WTC11 (cell line): ENCODE data around the gene RPL36. TPM values are rescaled to one million over a fixed set of nuclear protein-coding genes. Genes with fewer than 3 reads are reported as not detected.

Experiments
- ATAC-seq: fragments of 200-7000 bp; cut with Tn5 transposase; 2 replicates; pipeline ENCODE4 v1.10.0; 2021; ENCODE audit warnings: mild to moderate bottlenecking, moderate library complexity
- CTCF ChIA-PET: fragments of 300-600 bp; sonication (Branson Sonifier 250); formaldehyde crosslinking; loops from one replicate; lab custom pipeline; 2021; ENCODE audit warnings: antibody characterized with exemption; lab: Charles Lee
- POLR2A ChIA-PET: fragments of 350-600 bp; sonication (Branson Sonifier 250); formaldehyde crosslinking; loops from one replicate; lab custom pipeline; 2021; ENCODE audit warnings: antibody characterized with exemption; lab: Charles Lee
- DNase-seq: peaks from one replicate; pipeline ENCODE4 v3.0.0; 2021; ENCODE audit warnings: low spot score
- H3K27ac Mint-ChIP-seq: 2 replicates; pipeline ENCODE4 v1.8.0; 2021; ENCODE audit warnings: mixed read lengths
- H3K27me3 Mint-ChIP-seq: 2 replicates; pipeline ENCODE4 v1.8.0; 2021; ENCODE audit warnings: low read depth, mild to moderate bottlenecking, moderate library complexity, mixed read lengths
- H3K36me3 Mint-ChIP-seq: 2 replicates; pipeline ENCODE4 v1.8.0; 2021; ENCODE audit warnings: mixed read lengths
- H3K4me1 Mint-ChIP-seq: 2 replicates; pipeline ENCODE4 v1.8.0; 2022; ENCODE audit warnings: mixed read lengths
- H3K4me3 Mint-ChIP-seq: 2 replicates; pipeline ENCODE4 v1.8.0; 2021; ENCODE audit warnings: mild to moderate bottlenecking, moderate library complexity, mixed read lengths
- H3K9me3 Mint-ChIP-seq: 2 replicates; pipeline ENCODE4 v1.8.0; 2021; ENCODE audit warnings: mixed read lengths
- ARID4B ChIP-seq: sonication (generic); formaldehyde crosslinking; IDR thresholded peaks from 2 replicates; pipeline ENCODE4 v1.8.0; 2023; ENCODE audit warnings: missing genetic modification reagents, mild to moderate bottlenecking, borderline replicate concordance
- ATF6 ChIP-seq: sonication (generic); formaldehyde crosslinking; IDR thresholded peaks from 2 replicates; pipeline ENCODE4 v1.8.1; 2023; ENCODE audit warnings: mild to moderate bottlenecking, missing genetic modification reagents
- CDX4 ChIP-seq: fragments of 250-450 bp; sonication (Bioruptor Pico); IDR thresholded peaks from 2 replicates; pipeline ENCODE4 v1.9.0; 2021; ENCODE audit warnings: moderate library complexity, mild to moderate bottlenecking, inconsistent platforms, borderline replicate concordance
- ERG ChIP-seq: fragments of 250-450 bp; sonication (Bioruptor Pico); IDR thresholded peaks from 2 replicates; pipeline ENCODE4 v1.8.0; 2021; ENCODE audit warnings: mild to moderate bottlenecking
- ETV6 ChIP-seq: sonication (generic); formaldehyde crosslinking; IDR thresholded peaks from 2 replicates; pipeline ENCODE4 v1.8.1; 2022; ENCODE audit warnings: mild to moderate bottlenecking, missing genetic modification reagents
- GABPB1 ChIP-seq: sonication (generic); formaldehyde crosslinking; IDR thresholded peaks from 2 replicates; pipeline ENCODE4 v1.8.1; 2023; ENCODE audit warnings: mild to moderate bottlenecking, missing genetic modification reagents
- IRF2 ChIP-seq: sonication (generic); formaldehyde crosslinking; IDR thresholded peaks from 2 replicates; pipeline ENCODE4 v1.8.0; 2022; ENCODE audit warnings: low read depth, missing genetic modification reagents, borderline replicate concordance
- OVOL2 ChIP-seq: fragments of 250-450 bp; sonication (Bioruptor Pico); IDR thresholded peaks from 2 replicates; pipeline ENCODE4 v1.9.0; 2021; ENCODE audit warnings: mild to moderate bottlenecking, borderline replicate concordance
- PRDM15 ChIP-seq: sonication (generic); formaldehyde crosslinking; IDR thresholded peaks from 2 replicates; pipeline ENCODE4 v1.8.0; 2022; ENCODE audit warnings: missing genetic modification reagents
- SMAD3 ChIP-seq: sonication (generic); formaldehyde crosslinking; IDR thresholded peaks from 2 replicates; pipeline ENCODE4 v1.8.0; 2022; ENCODE audit warnings: missing genetic modification reagents, mild to moderate bottlenecking, borderline replicate concordance
- SOX15 ChIP-seq: fragments of 250-450 bp; sonication (Bioruptor Pico); IDR thresholded peaks from 2 replicates; pipeline ENCODE4 v1.9.0; 2021; ENCODE audit warnings: mild to moderate bottlenecking
- TCF7 ChIP-seq: sonication (generic); formaldehyde crosslinking; IDR thresholded peaks from 2 replicates; pipeline ENCODE4 v1.8.0; 2022; ENCODE audit warnings: mild to moderate bottlenecking, low read depth, missing genetic modification reagents, moderate library complexity
- TEAD1 ChIP-seq: sonication (generic); formaldehyde crosslinking; IDR thresholded peaks from 2 replicates; pipeline ENCODE4 v1.8.0; 2022; ENCODE audit warnings: mild to moderate bottlenecking, missing genetic modification reagents
- TP53 ChIP-seq: sonication (generic); formaldehyde crosslinking; IDR thresholded peaks from 2 replicates; pipeline ENCODE4 v1.8.1; 2023; ENCODE audit warnings: mild to moderate bottlenecking, missing genetic modification reagents
- USF2 ChIP-seq: sonication (generic); formaldehyde crosslinking; IDR thresholded peaks from 2 replicates; pipeline ENCODE4 v1.8.1; 2023; ENCODE audit warnings: mild to moderate bottlenecking, missing genetic modification reagents, moderate library complexity
- ZNF317 ChIP-seq: sonication (generic); formaldehyde crosslinking; IDR thresholded peaks from 2 replicates; pipeline ENCODE4 v1.8.1; 2023; ENCODE audit warnings: low read depth, mild to moderate bottlenecking, moderate library complexity, missing genetic modification reagents, borderline replicate concordance
- ZNF425 ChIP-seq: fragments of 250-450 bp; sonication (Bioruptor Pico); conservative IDR thresholded peaks from 2 replicates; pipeline ENCODE4 v1.9.0; 2021; ENCODE audit warnings: mild to moderate bottlenecking
- ZSCAN18 ChIP-seq: fragments of 250-450 bp; sonication (Bioruptor Pico); IDR thresholded peaks from 2 replicates; pipeline ENCODE4 v2.1.2; 2022; ENCODE audit warnings: mild to moderate bottlenecking, moderate library complexity
- total RNA-seq: library from RNA; stranded (reverse); gene quantifications from 3 replicates; pipeline ENCODE4 v1.2.3, GENCODE V29; 2021

RPL36 gene
- total RNA-seq, 1 experiment from 2014 or later, result 1,080 TPM

- TF ChIP-seq ARID4B (CRISPR knock-in tag) (no peak), ZNF425 (CRISPR knock-in tag) (no peak)
- TF ChIP-seq, all 79 proteins: peak for 0
Observed at GRCh38 chr19:5676105-5676771, 13.9 kb upstream of the RPL36 start (continued).

GRCh38 chr19:5676772-5677105, 13.4 kb upstream of the RPL36 start:
- H3K4me3 Mint-ChIP-seq, result no peak overlapping the region
- no peak overlapping the region for H3K27ac Mint-ChIP-seq
- ChIA-PET POLR2A (interaction anchor here (0.5 to 1.2 kb wide), 2 partner anchors 10 to 960 kb away, joined by 3 to 5 read pairs; no protein-coding TSS in a partner anchor), CTCF (interaction anchor here (3.0 to 3.1 kb wide), 2 partner anchors 10 to 13 kb away, joined by 13 to 22 read pairs; partner anchors contain the start of gene RPL36)
- peaks cover 9% of the 10 kb centered on the region for H3K27me3 Mint-ChIP-seq
- DNase-seq (no peak), ATAC-seq (no peak)
- no peaks in the 10 kb centered on the region for H3K9me3 Mint-ChIP-seq
- H3K36me3 Mint-ChIP-seq, result no peaks in the 10 kb centered on the region
- peaks cover 15% of the 10 kb centered on the region for H3K4me1 Mint-ChIP-seq
- TF ChIP-seq TP53 (CRISPR knock-in tag) (no peak), PRDM15 (CRISPR knock-in tag) (no peak), SOX15 (CRISPR knock-in tag) (no peak), USF2 (CRISPR knock-in tag) (no peak), ZSCAN18 (no peak), ERG (CRISPR knock-in tag) (no peak), OVOL2 (CRISPR knock-in tag) (no peak), IRF2 (no peak), SMAD3 (no peak), ETV6 (CRISPR knock-in tag) (no peak), CDX4 (CRISPR knock-in tag) (no peak), GABPB1 (CRISPR knock-in tag) (no peak), TEAD1 (CRISPR knock-in tag) (no peak), TCF7 (CRISPR knock-in tag) (no peak), ATF6 (CRISPR knock-in tag) (no peak), ZNF317 (CRISPR knock-in tag) (no peak)
